GM19455 (cell line): Measurements from ENCODE around the gene PPIE.
"Not testable (repeated sequence)": the region's sequence is repeated elsewhere in the genome, so short reads cannot be mapped to it uniquely, and the experiment has no call there.

ENCODE experiments used
- ATAC-seq: cut with Tn5 transposase; IDR thresholded peaks from one replicate; pipeline ENCODE4 v1.9.1; 2021; ENCODE audit not compliant: unreplicated experiment

PPIE gene

DNA sequence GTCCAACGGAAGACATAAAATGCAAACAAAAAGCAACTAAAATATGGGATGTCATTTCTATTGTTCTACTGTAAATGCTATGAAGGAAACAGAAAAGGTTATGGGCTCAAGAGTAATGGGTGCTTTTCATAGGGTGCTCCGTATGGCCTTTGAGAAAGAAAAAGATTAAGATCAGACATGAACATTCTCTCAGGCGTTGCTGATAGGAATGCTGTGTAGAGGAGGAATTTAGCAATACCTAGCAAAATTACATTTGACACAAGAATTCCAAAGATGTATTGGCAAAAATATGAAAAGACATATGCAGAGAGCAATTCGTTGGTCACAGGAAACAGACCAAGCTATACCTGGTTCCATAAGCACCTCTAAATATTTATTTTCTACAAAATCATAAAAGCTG, 38.2 kb downstream of the PPIE start:
- no peak for ATAC-seq

DNA sequence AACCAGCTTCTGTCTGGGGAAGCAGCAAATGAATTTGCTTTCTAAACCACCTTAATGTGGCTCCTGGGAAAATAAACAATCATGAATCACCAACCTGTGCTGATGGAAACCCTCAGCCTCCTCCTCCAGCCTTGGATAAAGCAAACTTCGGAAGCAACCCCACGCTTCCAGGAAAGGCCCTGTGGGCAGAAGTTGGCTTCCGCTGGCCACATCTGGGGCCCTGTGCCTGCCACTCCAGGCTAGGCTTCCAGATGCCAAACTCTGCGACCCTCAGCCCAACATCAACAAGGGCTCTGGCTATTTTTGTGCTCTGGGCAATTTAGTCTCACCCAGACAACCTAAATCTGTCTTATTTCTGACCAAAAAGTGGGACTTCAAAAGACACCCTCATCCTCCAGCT, 38.6 kb downstream of the PPIE start:
- ATAC-seq, result no peak

DNA sequence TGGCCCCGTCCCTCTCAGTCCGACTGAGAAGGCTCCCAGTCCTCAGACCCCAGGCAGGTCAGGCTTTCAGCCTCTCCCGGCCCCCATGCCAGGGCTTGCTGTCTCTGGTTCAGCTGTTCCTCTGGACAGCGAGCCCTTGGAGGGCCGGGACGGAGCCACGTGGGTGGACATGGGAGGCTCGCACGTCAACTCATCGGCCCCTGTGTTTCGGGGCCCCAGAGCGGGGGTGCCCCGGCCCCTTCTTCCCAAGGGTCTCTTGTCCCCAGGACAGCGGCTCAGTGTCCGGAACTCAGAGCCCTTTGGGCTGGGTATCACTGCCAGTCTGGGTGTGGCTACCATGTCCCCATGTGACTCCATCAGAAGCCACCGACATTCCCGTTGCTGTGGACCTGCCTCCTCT, 39.2 kb downstream of the PPIE start:
- not testable (repeated sequence) for ATAC-seq

DNA sequence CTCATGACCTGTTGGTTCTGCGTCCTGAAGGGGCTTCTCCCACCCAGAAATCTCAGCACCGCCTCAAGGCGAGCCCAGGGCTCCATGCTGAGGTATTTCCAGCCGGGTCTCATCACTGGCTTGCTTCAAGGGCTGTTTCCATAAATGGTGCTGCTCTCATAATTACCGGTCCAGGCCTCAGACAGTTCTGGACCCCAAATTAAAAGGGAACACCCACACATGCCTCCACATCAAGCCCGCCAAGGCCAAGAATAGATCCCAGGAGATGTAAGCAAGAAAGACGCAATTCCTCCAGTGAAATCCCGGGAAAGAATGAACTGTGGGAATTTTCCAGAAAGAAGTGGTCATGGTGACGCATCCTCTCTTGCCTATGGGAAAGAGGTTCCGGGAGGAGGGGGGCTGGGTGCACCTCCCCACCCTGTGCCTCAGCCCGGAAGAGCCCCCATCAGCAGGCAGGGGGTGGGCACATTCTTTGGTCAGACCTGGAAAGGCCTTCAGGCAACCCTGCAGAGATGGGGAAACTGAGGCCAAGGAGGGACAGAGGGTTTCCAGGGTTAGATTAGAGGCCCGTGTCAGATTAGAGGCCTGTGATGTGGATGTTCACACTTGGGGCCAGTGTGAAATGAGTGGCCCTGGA, 39.9 kb downstream of the PPIE start:
- not testable (repeated sequence) for ATAC-seq

DNA sequence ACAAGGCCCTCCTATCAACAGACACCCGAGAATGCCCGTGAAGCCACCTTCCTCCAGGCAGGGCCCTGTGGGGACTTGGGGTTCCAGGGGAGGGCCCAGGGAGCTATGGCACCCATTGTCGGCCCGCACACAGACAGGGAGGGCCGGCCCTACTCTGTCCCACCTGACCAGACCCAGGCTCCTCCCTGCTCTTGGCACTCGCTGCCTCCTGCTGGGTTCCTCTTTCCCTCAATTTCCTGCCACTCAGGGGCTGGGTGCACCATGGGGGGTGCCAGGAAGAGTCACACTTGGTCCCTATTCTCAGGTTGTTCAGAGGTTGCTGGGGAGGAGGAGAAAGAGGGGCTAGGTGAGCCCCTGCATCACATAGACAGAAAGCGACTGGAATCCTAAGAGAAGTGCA, 40.5 kb downstream of the PPIE start:
- ATAC-seq, result no peak

DNA sequence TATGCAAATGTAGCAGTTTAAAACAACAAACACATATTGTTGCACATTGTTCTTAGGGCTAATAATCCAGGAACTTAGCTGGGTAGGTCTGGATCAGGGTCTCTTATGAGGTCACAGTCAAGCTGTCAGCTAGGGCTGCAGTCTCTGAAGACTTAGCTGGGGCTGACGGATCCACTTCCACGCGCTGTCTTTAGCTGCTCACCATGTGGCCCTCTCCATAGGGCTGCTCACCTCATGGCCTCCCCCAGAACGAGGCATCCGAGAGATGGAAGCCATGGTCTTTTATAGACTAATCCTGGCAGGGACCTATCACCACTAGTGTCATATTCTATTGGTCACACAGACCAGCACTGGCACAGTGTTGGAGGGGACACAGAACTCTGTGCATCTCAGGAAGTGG, 41.1 kb downstream of the PPIE start:
- ATAC-seq, result no peak

DNA sequence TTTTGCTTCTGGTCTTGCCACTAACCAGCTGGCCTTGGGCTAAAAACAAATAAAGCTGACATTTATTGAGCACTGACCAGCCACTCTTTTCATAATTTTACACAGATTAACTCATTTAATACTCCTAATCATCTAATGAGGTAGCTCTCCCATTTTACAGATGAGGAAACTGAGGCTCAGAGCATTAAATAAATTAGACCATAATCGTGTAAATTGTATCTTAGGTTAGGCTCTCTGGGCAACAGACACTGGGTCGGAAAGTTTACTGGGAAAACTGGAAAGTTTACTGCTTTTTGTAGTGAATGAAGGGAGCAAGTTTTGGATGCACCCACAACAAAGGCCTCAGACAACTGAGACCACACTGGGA, 42.6 kb downstream of the PPIE start:
- no peak for ATAC-seq

DNA sequence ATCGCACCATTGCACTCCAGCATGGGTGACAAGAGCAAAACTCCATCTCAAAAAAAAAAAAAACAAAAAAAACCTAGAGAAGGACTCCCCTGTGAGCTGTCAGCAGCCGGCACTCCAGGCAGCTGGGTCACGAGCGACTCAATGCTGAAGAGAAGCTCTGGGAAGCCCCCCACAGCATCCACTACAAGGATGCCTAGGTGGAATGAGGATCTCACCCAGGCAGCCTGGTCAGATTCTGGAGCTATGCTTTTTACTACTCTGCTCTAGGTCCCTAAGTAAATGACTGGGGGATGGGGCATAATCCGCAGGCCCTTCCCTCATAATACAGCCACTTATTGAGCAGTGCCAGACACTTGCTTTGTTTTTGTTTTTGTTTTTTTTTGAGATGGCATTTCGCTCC, 43.4 kb downstream of the PPIE start:
- ATAC-seq, result no peak

DNA sequence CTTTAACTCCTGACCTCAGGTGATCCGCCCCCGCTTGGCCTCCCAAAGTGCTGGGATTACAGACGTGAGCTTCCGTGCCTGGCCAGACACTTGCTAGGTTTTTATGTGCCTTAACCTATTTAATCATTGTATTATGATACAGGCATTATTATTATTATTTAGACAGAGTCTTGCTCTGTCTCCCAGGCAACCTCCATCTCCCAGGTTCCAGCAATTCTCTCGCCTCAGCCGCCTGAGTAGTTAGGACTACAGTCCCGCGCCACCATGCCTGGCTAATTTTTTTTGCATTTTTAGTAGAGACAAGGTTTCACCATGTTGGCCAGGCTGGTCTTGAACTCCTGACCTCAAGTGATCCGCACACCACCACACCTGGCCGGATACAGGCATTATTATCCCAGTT, 44.0 kb downstream of the PPIE start:
- not testable (repeated sequence) for ATAC-seq

DNA sequence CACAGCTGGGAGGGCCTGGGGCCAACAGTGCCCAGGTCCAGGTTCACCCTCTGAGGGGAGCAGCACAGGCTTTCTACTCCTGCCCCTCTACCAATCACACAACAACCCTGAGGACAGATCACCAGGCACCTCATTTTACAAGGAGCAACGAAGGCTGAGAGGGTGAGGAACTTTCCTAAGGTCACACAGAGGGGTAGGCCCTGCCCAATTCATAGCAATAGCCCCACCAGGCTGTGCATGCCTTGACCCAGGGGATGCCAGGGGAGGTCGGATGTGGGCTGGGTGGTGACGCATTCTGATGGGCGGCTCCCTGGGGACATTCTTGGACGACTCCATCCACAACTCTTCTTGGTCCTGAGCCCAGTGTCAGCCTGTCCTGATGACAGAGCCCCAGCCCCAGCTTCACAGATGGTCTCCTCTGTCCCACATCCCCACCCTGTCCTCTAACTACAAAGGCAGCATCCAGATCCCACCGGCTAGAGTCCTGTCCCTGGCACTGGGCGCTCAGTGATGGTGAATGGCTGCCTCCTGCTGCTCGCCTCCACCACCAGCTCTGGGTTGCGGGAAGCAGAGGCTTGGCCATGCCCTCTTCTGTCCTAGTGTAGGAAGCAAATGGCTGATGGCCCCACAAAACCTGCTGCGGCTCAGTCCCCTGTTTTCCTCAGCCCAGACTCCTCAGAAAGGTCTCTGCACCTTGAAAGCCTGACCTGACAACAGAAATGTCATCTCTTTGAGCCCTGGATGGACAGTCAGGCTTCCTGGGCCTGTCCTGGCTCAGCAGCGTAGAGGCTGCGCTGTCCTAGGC, 47.8 kb downstream of the PPIE start:
- not testable (repeated sequence) for ATAC-seq

DNA sequence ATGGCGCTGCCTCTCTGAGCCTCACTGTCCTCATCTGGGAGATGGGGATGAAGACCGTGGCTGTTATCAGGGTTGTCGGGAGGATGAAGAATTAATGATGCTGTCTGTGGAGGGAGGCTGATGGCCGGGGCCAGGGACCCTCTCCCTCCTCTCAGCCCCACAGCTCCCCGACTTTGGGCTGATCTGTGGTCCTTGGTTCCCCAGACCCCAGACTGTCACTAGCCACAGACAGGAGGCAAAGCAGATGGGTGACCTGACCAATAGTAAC, 48.4 kb downstream of the PPIE start:
- not testable (repeated sequence) for ATAC-seq

DNA sequence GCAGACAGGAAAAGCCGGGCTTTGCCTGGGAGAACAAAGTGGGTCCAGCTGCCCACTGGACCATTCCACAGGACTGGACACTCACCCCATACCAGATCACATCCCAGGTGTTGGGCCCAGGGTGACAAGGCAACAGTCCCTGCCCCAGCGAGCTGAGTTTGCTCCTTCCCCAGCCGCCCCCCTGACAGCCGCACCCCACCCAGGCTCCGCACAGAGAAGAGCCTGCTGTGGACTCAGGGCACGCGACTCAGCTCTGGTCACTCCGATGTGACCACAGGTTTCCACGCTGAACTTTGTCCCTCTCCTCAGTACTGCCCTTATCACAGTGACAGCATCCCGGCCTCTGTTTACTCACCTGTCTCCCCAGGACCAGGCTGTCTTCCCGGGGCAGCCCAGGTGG, 48.8 kb downstream of the PPIE start:
- ATAC-seq, result no peak

DNA sequence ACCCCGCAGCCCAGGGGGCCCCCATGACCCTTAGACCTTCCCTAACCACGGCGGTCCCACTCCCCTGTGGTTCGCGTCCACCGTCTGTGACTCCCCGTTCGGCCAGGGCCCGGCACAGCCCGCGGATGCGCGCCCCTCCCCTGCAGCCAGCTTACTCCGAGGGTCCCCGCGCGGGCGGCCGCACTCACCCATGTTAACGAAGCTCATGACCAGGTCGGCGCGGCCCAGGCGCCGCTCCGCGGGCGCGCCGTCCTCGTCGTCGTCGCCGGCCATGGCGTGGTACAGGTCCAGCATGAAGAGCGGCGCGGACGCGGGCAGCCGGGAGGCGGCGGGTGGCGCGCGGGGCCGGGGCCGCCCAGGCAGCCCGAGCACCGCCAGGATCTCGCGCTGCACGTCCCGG, 49.3 kb downstream of the PPIE start:
- not testable (repeated sequence) for ATAC-seq

DNA sequence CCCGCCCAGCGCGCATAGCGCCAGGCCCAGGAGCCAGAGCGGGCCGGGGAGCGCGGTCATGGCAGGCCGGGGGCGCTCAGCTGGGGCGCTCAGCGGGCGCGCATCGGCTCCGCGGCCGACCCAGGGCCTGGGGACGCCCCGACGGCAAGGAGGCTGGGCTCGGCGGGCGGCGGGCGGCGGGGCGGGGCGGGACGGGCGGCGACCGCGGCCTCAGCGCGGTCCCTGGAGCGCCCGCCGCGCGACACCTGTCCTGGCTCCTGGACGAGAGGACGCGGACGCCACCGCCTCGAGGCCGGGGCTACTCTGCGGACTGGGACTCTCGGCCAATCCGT, 49.7 kb downstream of the PPIE start:
- no peak for ATAC-seq

DNA sequence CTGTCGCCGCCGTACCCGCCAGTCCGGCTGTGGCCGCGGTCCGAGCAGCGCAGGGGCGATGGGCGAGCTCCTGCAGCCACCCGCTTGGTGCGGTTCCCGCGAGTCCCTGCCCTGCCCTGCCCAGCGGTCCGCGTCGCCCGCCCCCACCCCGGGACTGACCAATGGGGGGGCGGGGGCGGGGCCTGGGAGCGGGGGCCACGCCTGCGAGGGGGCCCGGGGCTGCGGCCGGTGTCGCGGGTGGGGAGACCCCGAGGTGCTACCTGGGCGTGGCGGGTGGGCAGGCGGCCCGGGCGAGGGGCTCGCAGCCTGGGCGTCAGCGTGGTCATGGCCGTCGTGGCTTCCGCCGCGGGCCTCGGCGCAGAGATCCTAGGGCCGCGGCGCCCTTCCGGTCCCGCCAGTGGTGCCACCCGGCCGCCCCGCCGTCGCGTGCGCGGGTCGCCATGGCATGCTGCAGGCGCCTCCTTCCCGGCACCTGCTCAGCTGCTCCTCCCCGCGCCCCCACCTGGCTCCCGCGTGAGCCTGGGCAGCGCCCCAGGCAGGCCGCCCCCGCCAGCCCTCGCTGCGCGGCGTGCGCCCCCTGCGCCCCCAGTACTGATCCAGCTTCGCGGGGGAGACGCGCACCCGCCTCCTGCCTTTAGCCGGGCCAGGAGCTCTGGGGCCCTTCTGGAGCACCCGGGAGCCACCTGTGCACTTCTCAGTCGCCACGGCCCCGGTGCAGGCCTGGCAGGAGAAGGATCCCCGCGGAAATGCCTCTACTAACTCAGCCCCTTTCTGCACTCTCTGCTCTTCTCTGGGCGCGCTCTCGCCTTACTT, 50.3 kb downstream of the PPIE start, which contains the start of gene BMP8B:
Gene BMP8B (minus strand): TSS at position 108 of the 813 bp plus-strand sequence. CDS start 380 bp downstream, outside the sequence.
- ATAC-seq, result peak; percentile 58

DNA sequence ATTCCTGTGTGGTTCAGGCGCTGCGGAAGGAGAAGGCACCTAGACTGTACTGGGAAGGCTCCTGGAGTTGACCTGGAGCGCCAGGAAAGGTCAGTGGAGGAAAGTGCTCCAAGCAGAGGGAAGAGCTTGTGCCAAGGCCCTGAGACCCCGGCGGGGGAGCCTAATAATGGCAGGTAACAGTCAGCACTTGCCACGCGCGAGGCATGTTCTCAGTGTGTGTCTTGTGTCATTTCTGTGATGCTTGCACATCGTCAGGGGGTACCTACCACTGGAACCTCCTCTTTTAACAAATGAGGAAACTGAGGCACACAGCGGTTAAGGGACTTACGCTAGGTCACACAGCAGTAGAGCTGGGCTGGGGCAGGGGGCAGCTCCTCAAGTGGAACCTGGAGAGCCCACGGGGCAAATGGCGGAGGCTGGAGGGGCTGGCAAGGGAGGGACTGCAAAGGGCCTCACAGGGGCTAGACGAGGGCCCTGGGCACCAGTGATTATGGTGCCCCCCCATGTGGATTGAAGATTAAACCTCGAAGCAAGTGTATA, 51.0 kb downstream of the PPIE start:
- no peak for ATAC-seq

DNA sequence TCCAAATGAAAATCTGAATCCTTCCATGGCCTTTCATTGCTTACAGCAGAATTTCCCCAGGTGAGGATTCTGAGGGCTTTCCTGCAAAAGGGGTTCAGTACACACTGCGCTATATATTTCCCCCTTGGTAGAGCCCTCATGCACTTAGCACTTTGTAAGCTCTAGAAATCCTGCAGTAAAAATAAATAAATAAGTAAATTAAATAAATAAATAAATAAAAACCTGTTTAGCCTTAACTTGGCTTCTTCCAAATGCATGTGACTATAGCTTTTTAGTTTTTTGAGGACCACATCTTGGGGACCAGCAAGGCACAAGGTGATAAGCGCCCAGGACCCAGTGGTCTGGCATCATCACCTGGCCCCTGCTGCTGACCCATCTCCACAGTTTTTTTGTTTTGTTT, 53.2 kb downstream of the PPIE start:
- ATAC-seq, result no peak

DNA sequence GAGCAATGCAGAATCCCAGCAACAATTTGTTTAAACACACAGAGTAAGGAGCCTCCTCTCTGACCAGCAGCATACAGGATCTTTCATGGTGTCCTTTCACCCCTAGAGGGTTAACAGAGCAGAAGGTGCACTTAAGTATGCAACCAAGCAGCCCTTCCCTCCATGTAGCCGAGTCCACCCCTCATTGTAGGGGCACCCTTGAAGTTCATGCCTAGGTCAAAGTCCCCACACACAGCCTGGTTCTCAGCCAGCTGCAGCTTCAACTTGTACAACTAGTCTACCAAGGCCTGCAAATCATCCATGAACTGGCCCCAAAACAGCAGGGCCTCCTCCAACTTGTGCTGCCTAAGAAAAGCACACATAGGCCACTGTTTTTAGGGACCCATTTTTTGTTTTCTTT, 57.0 kb downstream of the PPIE start:
- no peak for ATAC-seq

DNA sequence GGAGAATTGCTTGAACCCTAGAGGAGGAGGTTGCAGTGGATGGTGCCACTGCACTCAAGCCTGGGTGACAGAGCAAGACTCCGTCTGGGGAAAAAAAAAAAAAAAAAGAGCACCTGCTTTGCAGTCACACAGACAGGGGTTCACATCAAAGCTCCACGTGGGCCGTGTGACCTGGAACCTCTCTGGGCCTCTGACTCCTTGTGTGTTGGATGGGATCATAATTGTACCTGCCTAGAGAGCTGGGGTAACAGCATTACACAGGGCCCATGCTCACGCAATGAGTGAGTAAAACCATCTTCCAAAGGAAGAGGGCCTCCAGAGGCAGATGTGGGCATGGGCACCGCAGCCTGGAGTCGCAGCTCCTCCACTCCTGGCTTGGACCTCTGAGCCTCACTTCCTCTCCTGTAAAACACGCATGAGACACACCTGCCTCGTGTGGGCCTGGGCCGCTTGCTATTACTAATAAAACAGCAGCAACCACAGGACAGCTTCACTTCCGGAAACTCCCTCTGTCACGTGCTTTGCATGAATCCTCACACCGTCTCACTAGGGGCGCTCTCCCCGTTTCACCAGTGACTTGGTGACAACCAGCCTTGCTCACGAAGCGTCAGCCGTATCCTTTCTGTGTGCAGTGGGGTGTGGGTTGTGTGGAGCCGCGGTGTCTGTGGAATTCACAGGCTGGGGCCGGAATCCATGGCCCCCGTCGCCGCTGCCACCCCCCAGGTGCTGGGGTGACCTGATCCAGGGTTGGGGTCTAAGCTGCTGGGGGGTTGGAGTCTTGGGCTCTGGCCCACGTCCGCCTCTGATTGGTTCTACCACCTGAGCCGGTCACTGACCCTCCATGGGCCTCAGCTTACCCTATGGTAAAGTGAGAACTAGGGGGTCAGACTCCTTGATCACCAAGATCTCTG, 60.4 kb downstream of the PPIE start:
- peak; percentile 82 for ATAC-seq

DNA sequence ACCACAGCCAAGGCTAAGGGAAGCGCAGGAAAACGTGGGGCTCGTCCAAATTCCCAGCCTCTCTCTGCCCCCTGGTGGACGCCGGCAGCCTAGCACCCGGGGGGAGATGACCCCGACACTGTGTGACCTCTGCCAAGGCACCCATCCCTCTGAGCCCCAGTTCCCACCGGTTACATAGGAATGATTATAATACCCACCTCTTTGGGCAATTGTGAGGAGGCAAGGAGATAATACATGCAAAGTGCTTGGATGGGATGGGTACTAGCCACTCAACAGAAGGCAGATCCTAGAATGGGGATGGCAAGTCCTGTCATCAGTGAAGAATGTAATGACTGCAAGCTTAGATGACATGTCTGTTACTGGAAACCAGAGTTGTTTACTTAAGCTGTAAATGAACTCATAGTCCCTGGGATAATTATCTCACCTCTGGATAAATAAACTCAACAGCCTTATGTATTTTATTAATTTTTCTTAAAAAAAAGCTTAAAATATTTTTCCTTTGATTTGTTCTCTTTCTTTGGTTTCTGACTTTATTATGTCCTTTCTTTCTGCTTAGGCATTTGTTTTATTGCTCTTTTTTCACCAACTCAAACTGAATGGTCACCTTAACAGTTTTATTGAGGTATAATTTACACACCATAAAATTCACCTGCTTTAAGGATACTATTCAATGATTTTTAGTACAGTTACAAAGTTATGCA, 61.2 kb downstream of the PPIE start:
- peak; percentile 50 for ATAC-seq
